Mesendoderm (in vitro differentiated cells): Measurements from ENCODE around the gene SIGLEC12.

Experiments used
- DNase-seq: peaks from one replicate; pipeline ENCODE4 v3.0.0; 2013
- H2AK5ac ChIP-seq: 2 replicates; pipeline ENCODE4 v1.6.1; 2013; ENCODE audit warnings: low read length, inconsistent platforms
- H2BK120ac ChIP-seq: 2 replicates; pipeline ENCODE4 v1.6.1; 2013; ENCODE audit warnings: low read depth, mild to moderate bottlenecking, low read length, moderate library complexity, mixed read lengths
- H2BK15ac ChIP-seq: replicated peaks from 2 replicates; pipeline ENCODE4 v1.6.1; 2013; ENCODE audit warnings: low read depth, mild to moderate bottlenecking, moderate library complexity
- H2BK5ac ChIP-seq: 2 replicates; pipeline ENCODE4 v1.6.1; 2013; ENCODE audit warnings: low read length, inconsistent platforms
- H3K18ac ChIP-seq: 2 replicates; pipeline ENCODE4 v1.6.1; 2013; ENCODE audit warnings: mild to moderate bottlenecking, low read length, mixed read lengths
- H3K23ac ChIP-seq: one replicate; pipeline ENCODE4 v1.6.1; 2013; ENCODE audit warnings: low read length
- H3K27ac ChIP-seq: 2 replicates; pipeline ENCODE4 v1.5.1; 2013; ENCODE audit warnings: low read depth, mild to moderate bottlenecking, inconsistent platforms, low read length, moderate library complexity
- H3K27me3 ChIP-seq: 2 replicates; pipeline ENCODE4 v1.6.1; 2013; ENCODE audit warnings: low read length, control low read depth, mild to moderate bottlenecking, inconsistent platforms; ENCODE audit not compliant: insufficient read depth, poor library complexity
- H3K36me3 ChIP-seq: 2 replicates; pipeline ENCODE4 v1.6.1; 2013; ENCODE audit warnings: low read length, inconsistent platforms; ENCODE audit not compliant: control insufficient read depth, insufficient read depth
- H3K4ac ChIP-seq: one replicate; pipeline ENCODE4 v1.6.1; 2013; ENCODE audit warnings: low read depth, mild to moderate bottlenecking, low read length, moderate library complexity
- H3K4me1 ChIP-seq: 2 replicates; pipeline ENCODE4 v1.6.1; 2013; ENCODE audit warnings: low read depth, low read length, inconsistent platforms; ENCODE audit not compliant: control insufficient read depth
- H3K4me2 ChIP-seq: 2 replicates; pipeline ENCODE4 v1.6.1; 2013; ENCODE audit warnings: low read length
- H3K4me3 ChIP-seq: 2 replicates; pipeline ENCODE4 v1.5.1; 2013; ENCODE audit warnings: mild to moderate bottlenecking, low read length
- H3K56ac ChIP-seq: one replicate; pipeline ENCODE4 v1.6.1; 2013; ENCODE audit warnings: low read length
- H3K79me1 ChIP-seq: 2 replicates; pipeline ENCODE4 v1.6.1; 2013; ENCODE audit warnings: low read length, inconsistent platforms
- H3K79me2 ChIP-seq: 2 replicates; pipeline ENCODE4 v1.6.1; 2013; ENCODE audit warnings: mild to moderate bottlenecking, low read length; ENCODE audit not compliant: control insufficient read depth, insufficient read depth
- H3K9ac ChIP-seq: 2 replicates; pipeline ENCODE4 v1.6.1; 2013; ENCODE audit warnings: low read length, inconsistent platforms
- H4K5ac ChIP-seq: one replicate; pipeline ENCODE4 v1.6.1; 2013; ENCODE audit warnings: low read length
- H4K8ac ChIP-seq: one replicate; pipeline ENCODE4 v1.6.1; 2013; ENCODE audit warnings: low read depth, mild to moderate bottlenecking, control low read depth, low read length, moderate library complexity
- WGBS: extraction: QIAGEN DNeasy Blood & Tissue Kit; methylation state at CpG from one replicate; pipeline ENCODE4 v1.1.7; 2013; ENCODE audit warnings: low lambda C conversion rate, missing lambda C conversion rate; ENCODE audit not compliant: insufficient coverage; ENCODE audit errors: extremely low coverage; 5-methylcytosine and 5-hydroxymethylcytosine counted together

Gene SIGLEC12

GRCh38 chr19:51485960-51486660 is 15.5 kb downstream of the SIGLEC12 start:
- Histone ChIP-seq H3K4me1 (no peaks in the 10 kb centered on the region), H3K4me2 (no peak overlapping the region), H3K27me3 (no peaks in the 10 kb centered on the region), H2BK5ac (no peak overlapping the region), H3K4me3 (no peak overlapping the region), H3K4ac (no peak overlapping the region), H2AK5ac (no peak overlapping the region), H3K36me3 (no peaks in the 10 kb centered on the region), H2BK15ac (no peak overlapping the region), H4K5ac (no peak overlapping the region), H4K8ac (no peak overlapping the region), H3K23ac (no peak overlapping the region), H3K79me2 (no peaks in the 10 kb centered on the region), H2BK120ac (no peak overlapping the region), H3K9ac (no peak overlapping the region), H3K56ac (no peak overlapping the region), H3K27ac (no peak overlapping the region), H3K79me1 (no peaks in the 10 kb centered on the region), H3K18ac (no peak overlapping the region)
- no peak for DNase-seq
- WGBS: 100% methylated on average over 1 of the region's 5 CpGs

GRCh38 chr19:51480590-51480989 is 21.0 kb downstream of the SIGLEC12 start:
- no CpG with 5 or more reads among the region's 8 CpGs for WGBS
- peak; percentile 14 for DNase-seq
- no peak overlapping the region for H3K23ac ChIP-seq

GRCh38 chr19:51479531-51480331 is 21.9 kb downstream of the SIGLEC12 start:
- H3K4me3 ChIP-seq: no peak overlapping the region
- H3K9ac ChIP-seq: no peak overlapping the region
- DNase-seq: no peak
- no peak overlapping the region for H3K4me2 ChIP-seq
- no peak overlapping the region for H2BK120ac ChIP-seq
- no CpG with 5 or more reads among the region's 12 CpGs for WGBS
- H3K4ac ChIP-seq: no peak overlapping the region
- H3K27ac ChIP-seq: no peak overlapping the region
- H3K79me2 ChIP-seq: no peaks in the 10 kb centered on the region
- H4K8ac ChIP-seq: no peak overlapping the region
- H2BK5ac ChIP-seq: no peak overlapping the region
- H3K23ac ChIP-seq: no peak overlapping the region
- H3K79me1 ChIP-seq: no peaks in the 10 kb centered on the region
- no peak overlapping the region for H3K56ac ChIP-seq
- H3K4me1 ChIP-seq: no peaks in the 10 kb centered on the region
- no peak overlapping the region for H2BK15ac ChIP-seq
- H4K5ac ChIP-seq: no peak overlapping the region
- no peaks in the 10 kb centered on the region for H3K36me3 ChIP-seq
- H3K18ac ChIP-seq: no peak overlapping the region
- no peak overlapping the region for H2AK5ac ChIP-seq
- no peaks in the 10 kb centered on the region for H3K27me3 ChIP-seq

More at GRCh38 chr19:51480590-51480989, 21.0 kb downstream of the SIGLEC12 start:
- Histone ChIP-seq H3K18ac (no peak overlapping the region), H2BK5ac (no peak overlapping the region), H2BK15ac (no peak overlapping the region), H3K27me3 (no peaks in the 10 kb centered on the region), H3K4ac (no peak overlapping the region), H3K4me2 (no peak overlapping the region), H4K5ac (no peak overlapping the region), H3K4me3 (no peak overlapping the region), H2BK120ac (no peak overlapping the region), H4K8ac (no peak overlapping the region), H3K79me2 (no peaks in the 10 kb centered on the region), H3K36me3 (no peaks in the 10 kb centered on the region), H3K9ac (no peak overlapping the region), H3K56ac (no peak overlapping the region), H3K27ac (no peak overlapping the region), H2AK5ac (no peak overlapping the region), H3K4me1 (no peaks in the 10 kb centered on the region), H3K79me1 (no peaks in the 10 kb centered on the region)

GRCh38 chr19:51478381-51479234 is 23.0 kb downstream of the SIGLEC12 start, which contains the start of gene CEACAM18:
Gene CEACAM18 (plus strand): TSS chr19:51478539.
- Histone ChIP-seq H2BK120ac (no peak within 1 kb of the TSS), H3K56ac (no peak within 1 kb of the TSS)

GRCh38 chr19:51477344-51477743 is 24.3 kb downstream of the SIGLEC12 start:
- H2BK120ac ChIP-seq: no peak overlapping the region
- H3K27me3 ChIP-seq: no peaks in the 10 kb centered on the region
- no peak overlapping the region for H3K27ac ChIP-seq
- no peak overlapping the region for H3K4me2 ChIP-seq
- H3K9ac ChIP-seq: no peak overlapping the region
- no CpG with 5 or more reads among the region's 5 CpGs for WGBS
- no peak overlapping the region for H3K18ac ChIP-seq
- no peak overlapping the region for H3K23ac ChIP-seq
- no peaks in the 10 kb centered on the region for H3K79me1 ChIP-seq
- H3K4ac ChIP-seq: no peak overlapping the region
- no peaks in the 10 kb centered on the region for H3K36me3 ChIP-seq
- no peak overlapping the region for H2BK15ac ChIP-seq
- H2AK5ac ChIP-seq: no peak overlapping the region
- H4K8ac ChIP-seq: no peak overlapping the region
- no peak overlapping the region for H2BK5ac ChIP-seq
- no peak for DNase-seq
- no peak overlapping the region for H3K4me3 ChIP-seq
- no peak overlapping the region for H4K5ac ChIP-seq
- H3K4me1 ChIP-seq: no peaks in the 10 kb centered on the region
- no peaks in the 10 kb centered on the region for H3K79me2 ChIP-seq
- H3K56ac ChIP-seq: no peak overlapping the region

More at GRCh38 chr19:51478381-51479234, 23.0 kb downstream of the SIGLEC12 start, which contains the start of gene CEACAM18:
- H2BK15ac ChIP-seq: no peak within 1 kb of the TSS
- H3K27ac ChIP-seq: no peak within 1 kb of the TSS
- H3K23ac ChIP-seq: no peak within 1 kb of the TSS
- H3K9ac ChIP-seq: no peak within 1 kb of the TSS
- no peak within 1 kb of the TSS for H3K4me2 ChIP-seq
- no peaks in the 10 kb centered on the region for H3K79me1 ChIP-seq
- no peaks in the 10 kb centered on the region for H3K4me1 ChIP-seq
- no peak for DNase-seq
- no peak within 1 kb of the TSS for H2AK5ac ChIP-seq
- no peak within 1 kb of the TSS for H4K5ac ChIP-seq
- no CpG with 5 or more reads among the region's 17 CpGs for WGBS
- no peak within 1 kb of the TSS for H3K18ac ChIP-seq
- no peak within 1 kb of the TSS for H2BK5ac ChIP-seq
- H3K79me2 ChIP-seq: no peaks in the 10 kb centered on the region
- no peaks in the 10 kb centered on the region for H3K36me3 ChIP-seq
- no peaks in the 10 kb centered on the region for H3K27me3 ChIP-seq
- no peak within 1 kb of the TSS for H3K4me3 ChIP-seq
- no peak within 1 kb of the TSS for H4K8ac ChIP-seq
- H3K4ac ChIP-seq: no peak within 1 kb of the TSS
